Gastrocnemius medialis (tissue), 4 donors: ENCODE measurements around the gene GSTT2B.
"Not testable (repeated sequence)": the region's sequence is repeated elsewhere in the genome, so short reads cannot be mapped to it uniquely, and the experiment has no call there.

Source experiments
- CTCF ChIP-seq, 5 experiments: fragments of 450-650 bp in 3 of 5; fragments of 200-600 bp in 2 of 5; sonication (generic) in 2 of 5; IDR thresholded peaks in 4 of 5; conservative IDR thresholded peaks in 1 of 5; 1 replicate in 4 of 5; 2 replicates in 1 of 5; pipeline ENCODE4 v1.5.1; 2016 to 2019; ENCODE audit warnings: antibody characterized with exemption in 5 of 5, mild to moderate bottlenecking in 3 of 5, moderate library complexity in 3 of 5
- POLR2A ChIP-seq, 2 donors: fragments of 450-650 bp; IDR thresholded peaks; one replicate each; pipeline ENCODE4 v1.6.1; 2017; ENCODE audit warnings: antibody characterized with exemption in 2 of 2, mild to moderate bottlenecking in 2 of 2, moderate library complexity in 2 of 2

DNA sequence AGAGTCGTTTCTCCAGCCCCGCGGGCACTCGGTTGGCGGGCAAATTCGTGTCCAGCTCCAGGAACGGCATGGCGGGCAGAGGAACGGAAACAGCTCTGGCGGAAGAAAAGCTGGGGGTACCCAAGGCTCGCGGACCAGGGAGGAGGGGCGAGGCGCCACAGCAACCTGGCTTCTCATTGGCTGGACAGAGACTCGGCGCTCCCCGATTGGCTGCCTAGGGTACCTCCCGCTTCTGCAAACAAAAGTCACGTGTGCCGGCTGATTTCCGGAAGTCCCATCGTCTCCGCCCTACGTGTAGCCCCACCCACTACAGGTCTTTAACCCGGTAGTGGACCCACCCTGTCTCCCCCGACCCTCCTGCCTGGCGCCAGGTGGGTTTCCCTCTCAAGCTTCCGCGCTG lies 13.3 kb upstream of the GSTT2B start, which contains the start of gene DDT:
- not testable (repeated sequence) for TF ChIP-seq POLR2A (IDR thresholded peaks at IDR 0.05); CTCF (IDR thresholded peaks at IDR 0.05 in 4 of 5, conservative IDR thresholded peaks at IDR 0.05 in 1 of 5)
